Prostate gland (tissue), 2 donors: Measurements from ENCODE around the gene CCDC107. TPM values are rescaled to one million over a fixed set of nuclear protein-coding genes. Genes with fewer than 3 reads are reported as not detected.
A peak's percentile ranks its signal among the peaks of the same experiment; 100 is the strongest.

ENCODE experiments used
- DNase-seq: peaks from one replicate; pipeline ENCODE4 v3.0.0-alpha.2; 2019; ENCODE audit warnings: low spot score
- H3K27ac ChIP-seq, 2 donors: fragments of 200-600 bp; sonication (generic); 2 replicates each; pipeline ENCODE4 v1.5.1; 2017 to 2019
- H3K27me3 ChIP-seq: fragments of 200-600 bp; sonication (generic); replicated peaks from 2 replicates; pipeline ENCODE4 v1.5.1; 2019; ENCODE audit not compliant: insufficient read depth
- H3K36me3 ChIP-seq, 2 donors: fragments of 200-600 bp; sonication (generic); 1 replicate in 1 of 2; 2 replicates in 1 of 2; pipeline versions ENCODE4 v1.5.1 to v1.8.1; 2017 to 2019
- H3K4me1 ChIP-seq: fragments of 200-600 bp; sonication (generic); replicated peaks from 2 replicates; pipeline ENCODE4 v1.5.1; 2019
- H3K4me3 ChIP-seq, 2 donors: fragments of 200-600 bp; sonication (generic); 2 replicates each; pipeline ENCODE4 v1.5.1; 2017 to 2019
- H3K9me3 ChIP-seq: fragments of 200-600 bp; sonication (generic); 2 replicates; pipeline ENCODE4 v1.5.1; 2017
- POLR2A ChIP-seq: fragments of 450-650 bp; IDR thresholded peaks from one replicate; pipeline ENCODE4 v1.6.1; 2016; ENCODE audit warnings: antibody characterized with exemption, mild to moderate bottlenecking
- POLR2AphosphoS5 ChIP-seq: sonication (generic); formaldehyde crosslinking; IDR thresholded peaks from one replicate; pipeline ENCODE4 v1.6.1; 2017; ENCODE audit warnings: antibody characterized with exemption
- WGBS: methylation state at CpG from one replicate; pipeline ENCODE4 v1.1.5; 2018; 5-methylcytosine and 5-hydroxymethylcytosine counted together
- intact Hi-C: fragments of 100-400 bp; cut with DNase I; formaldehyde crosslinking; loops from one replicate; pipeline ENCODE4 v1.14.2; 2022
- total RNA-seq, 2 donors: library from RNA; depleted of rRNA; stranded (reverse); fragments of >200 nt; gene quantifications; one replicate each; pipeline ENCODE4 v1.1.0, GENCODE V29; 2016
- TF ChIP-seq, protein P1 (sequence below), 4 experiments: fragments of 200-600 bp in 2 of 4; fragments of 450-650 bp in 2 of 4; sonication (generic) in 2 of 4; IDR thresholded peaks; 1 replicate in 3 of 4; 2 replicates in 1 of 4; pipeline ENCODE4 v1.5.1; 2016 to 2019; ENCODE audit warnings: antibody characterized with exemption in 4 of 4, mild to moderate bottlenecking in 2 of 4, moderate library complexity in 2 of 4

CCDC107 gene
- total RNA-seq, 2 donors from 2014 or later, result 22.8 to 26.2 TPM

DNA sequence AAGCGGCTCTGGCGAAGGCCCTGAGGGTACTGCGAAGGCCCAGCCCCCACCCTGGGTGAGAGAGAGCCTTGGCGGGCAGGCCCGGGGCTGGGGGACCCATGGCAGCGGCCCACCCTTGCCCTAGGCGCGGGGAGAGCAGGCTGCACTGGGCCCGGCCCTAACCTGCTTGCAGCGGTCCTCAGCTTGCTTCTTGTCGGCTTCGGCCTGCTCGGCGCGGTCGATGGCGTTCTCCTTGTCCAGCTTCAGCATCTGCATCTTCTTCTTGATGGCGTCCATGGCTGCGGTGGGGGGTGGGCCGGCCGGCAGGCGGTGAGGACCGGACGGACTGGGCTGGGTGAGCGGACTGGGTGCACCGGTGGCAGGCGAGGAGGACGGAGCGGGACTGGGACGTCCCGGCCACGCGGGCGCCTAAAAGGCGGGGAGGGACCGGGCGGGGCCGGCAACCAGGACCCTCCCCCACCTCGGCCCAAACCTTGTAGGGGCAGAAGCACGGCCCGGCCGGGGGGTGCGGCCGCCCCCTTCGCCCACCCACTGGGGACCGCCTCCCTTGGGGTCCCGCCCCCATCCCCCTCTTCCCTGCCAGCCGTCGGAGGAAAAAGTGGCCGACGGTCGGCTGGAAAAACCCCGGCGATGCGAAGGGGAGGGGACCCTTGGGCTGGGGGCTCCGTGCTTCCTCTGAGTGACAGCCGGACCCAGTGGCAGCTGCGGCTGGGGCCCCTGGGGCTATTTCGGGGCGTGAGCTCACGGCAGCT lies 31.6 kb downstream of the CCDC107 start, which contains the start of gene TPM2:
TSS of gene TPM2 (minus strand) at position 384 of the 752 bp plus-strand sequence. CDS start at position 276, 108 bp downstream.
- no peaks in the 10 kb centered on the region for H3K27me3 ChIP-seq
- no peaks in the 10 kb centered on the region for H3K4me1 ChIP-seq
- 10% methylated on average over 50 of the region's 61 CpGs for WGBS
- peak within 1 kb of the TSS; percentile 90 to 92 for H3K27ac ChIP-seq
- no peaks in the 10 kb centered on the region for H3K9me3 ChIP-seq
- H3K4me3 ChIP-seq, result peak within 1 kb of the TSS; percentile 76 to 84
- TF ChIP-seq POLR2AphosphoS5, result peak; percentile 35
- peak; percentile 43 for TF ChIP-seq POLR2A
- TF ChIP-seq, protein P1, sequence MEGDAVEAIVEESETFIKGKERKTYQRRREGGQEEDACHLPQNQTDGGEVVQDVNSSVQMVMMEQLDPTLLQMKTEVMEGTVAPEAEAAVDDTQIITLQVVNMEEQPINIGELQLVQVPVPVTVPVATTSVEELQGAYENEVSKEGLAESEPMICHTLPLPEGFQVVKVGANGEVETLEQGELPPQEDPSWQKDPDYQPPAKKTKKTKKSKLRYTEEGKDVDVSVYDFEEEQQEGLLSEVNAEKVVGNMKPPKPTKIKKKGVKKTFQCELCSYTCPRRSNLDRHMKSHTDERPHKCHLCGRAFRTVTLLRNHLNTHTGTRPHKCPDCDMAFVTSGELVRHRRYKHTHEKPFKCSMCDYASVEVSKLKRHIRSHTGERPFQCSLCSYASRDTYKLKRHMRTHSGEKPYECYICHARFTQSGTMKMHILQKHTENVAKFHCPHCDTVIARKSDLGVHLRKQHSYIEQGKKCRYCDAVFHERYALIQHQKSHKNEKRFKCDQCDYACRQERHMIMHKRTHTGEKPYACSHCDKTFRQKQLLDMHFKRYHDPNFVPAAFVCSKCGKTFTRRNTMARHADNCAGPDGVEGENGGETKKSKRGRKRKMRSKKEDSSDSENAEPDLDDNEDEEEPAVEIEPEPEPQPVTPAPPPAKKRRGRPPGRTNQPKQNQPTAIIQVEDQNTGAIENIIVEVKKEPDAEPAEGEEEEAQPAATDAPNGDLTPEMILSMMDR (IDR thresholded peaks at IDR 0.05), result no peak
- no peaks in the 10 kb centered on the region for H3K36me3 ChIP-seq
- DNase-seq, result peak; percentile 44
- intact Hi-C loops, result loop anchor here (10.0 kb wide), 1 partner anchor 85 kb away; the partner anchor contains the start of gene TESK1

DNA sequence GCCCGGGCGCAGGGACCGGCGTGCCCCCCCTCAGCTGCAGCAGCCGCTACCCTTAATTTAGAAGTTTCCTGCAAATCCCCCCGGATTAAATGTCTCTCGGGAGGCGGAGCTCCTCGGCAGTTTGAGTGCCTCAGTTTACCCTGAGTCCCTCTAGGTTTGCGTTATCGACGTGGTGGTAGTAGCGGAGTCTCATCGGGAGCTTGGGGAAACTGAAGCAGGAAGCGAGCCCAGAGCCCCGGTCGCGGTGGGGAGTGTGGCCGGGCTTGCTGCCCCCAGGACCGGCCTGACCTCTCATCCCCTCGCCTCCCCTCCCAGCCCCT lies 32.2 kb downstream of the CCDC107 start:
- Histone ChIP-seq H3K4me1 (no peaks in the 10 kb centered on the region), H3K9me3 (no peaks in the 10 kb centered on the region), H3K27me3 (no peaks in the 10 kb centered on the region), H3K27ac (peak overlapping the region; percentile 90 to 92), H3K36me3 (no peaks in the 10 kb centered on the region), H3K4me3 (peak overlapping the region; percentile 76 to 84)
- WGBS, result 0% methylated on average over 21 of the region's 21 CpGs
- no peak for DNase-seq
- TF ChIP-seq, protein P1 (IDR thresholded peaks at IDR 0.05), result no peak
- TF ChIP-seq POLR2A (no peak), POLR2AphosphoS5 (no peak)
- intact Hi-C loops, result loop anchor here (10.0 kb wide), 1 partner anchor 85 kb away; the partner anchor contains the start of gene TESK1

DNA sequence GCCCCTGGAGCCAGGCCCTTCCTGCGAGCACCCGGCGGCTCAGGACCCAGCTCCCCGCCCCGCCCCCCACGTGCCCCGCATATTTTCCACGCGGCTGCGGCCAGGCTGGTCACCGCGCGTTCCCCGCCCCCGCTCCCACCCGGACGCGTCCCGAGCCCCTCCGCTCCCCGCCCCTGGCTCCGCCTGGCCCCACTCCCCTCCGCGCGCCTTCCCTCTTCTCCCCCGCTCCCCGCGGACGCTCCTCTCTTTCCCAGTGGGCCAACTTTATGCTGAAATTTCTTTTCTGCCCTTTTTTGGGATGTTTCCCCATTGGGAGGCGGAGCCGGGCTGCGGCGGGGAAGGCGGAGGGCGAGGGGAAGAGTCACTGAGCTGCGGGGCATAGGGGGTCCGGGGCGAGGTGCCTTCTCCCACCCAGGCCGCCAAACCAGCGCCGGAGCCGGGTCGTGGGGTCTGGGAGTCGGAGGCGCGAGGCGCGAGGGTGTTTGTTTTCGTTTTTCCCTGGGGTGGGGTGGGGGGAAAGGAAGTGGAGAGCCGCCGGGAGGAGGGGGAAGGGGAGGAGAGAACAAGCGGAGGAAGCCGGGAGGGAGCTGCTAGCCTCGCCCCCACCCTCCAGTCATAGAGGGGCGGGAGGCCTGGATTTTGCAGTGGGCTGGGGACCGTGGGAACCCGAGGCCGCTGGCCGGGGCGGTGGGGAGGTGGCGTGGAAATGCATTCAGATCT lies 32.7 kb downstream of the CCDC107 start:
- Histone ChIP-seq H3K4me1 (no peaks in the 10 kb centered on the region), H3K27me3 (no peaks in the 10 kb centered on the region), H3K9me3 (no peaks in the 10 kb centered on the region), H3K27ac (peak overlapping the region; percentile 90 to 92), H3K4me3 (peak overlapping the region; percentile 76 to 84), H3K36me3 (no peaks in the 10 kb centered on the region)
- TF ChIP-seq POLR2AphosphoS5 (peak; percentile 22), POLR2A (peak; percentile 59)
- TF ChIP-seq, protein P1 (IDR thresholded peaks at IDR 0.05), result no peak
- under 1% methylated on average over 61 of the region's 61 CpGs for WGBS
- intact Hi-C loops, result loop anchor here (10.0 kb wide), 1 partner anchor 86 kb away; the partner anchor contains the start of gene TESK1
- peak; percentile 58 for DNase-seq

DNA sequence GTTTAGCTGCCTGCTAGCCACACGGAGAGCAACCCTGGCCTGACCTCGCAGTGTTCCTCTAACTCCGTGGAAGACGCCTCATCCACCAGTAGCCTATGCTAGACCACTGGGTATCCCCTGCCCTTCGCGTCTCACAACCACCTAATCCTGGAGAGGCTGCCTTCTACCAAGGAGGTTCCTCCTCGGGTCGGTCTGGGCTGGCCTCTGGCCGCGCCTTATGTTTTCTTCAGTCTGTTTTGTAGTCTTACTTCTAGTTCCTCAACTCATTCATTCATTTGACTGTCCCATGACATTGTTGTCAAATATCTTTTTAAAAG lies 33.2 kb downstream of the CCDC107 start:
- H3K4me1 ChIP-seq, result no peaks in the 10 kb centered on the region
- H3K4me3 ChIP-seq, result peak overlapping the region; percentile 76 to 84
- intact Hi-C loops, result loop anchor here (10.0 kb wide), 1 partner anchor 86 kb away; the partner anchor contains the start of gene TESK1
- WGBS, result 27% methylated on average over 10 of the region's 10 CpGs
- no peaks in the 10 kb centered on the region for H3K27me3 ChIP-seq
- H3K9me3 ChIP-seq, result no peaks in the 10 kb centered on the region
- H3K36me3 ChIP-seq, result no peaks in the 10 kb centered on the region
- peak overlapping the region; percentile 90 to 92 for H3K27ac ChIP-seq
- DNase-seq, result no peak
- TF ChIP-seq POLR2A, result no peak
- TF ChIP-seq, protein P1 (IDR thresholded peaks at IDR 0.05), result no peak
- no peak for TF ChIP-seq POLR2AphosphoS5
